ENCODE measurements around the gene FOXI1.

Gene FOXI1

DNA sequence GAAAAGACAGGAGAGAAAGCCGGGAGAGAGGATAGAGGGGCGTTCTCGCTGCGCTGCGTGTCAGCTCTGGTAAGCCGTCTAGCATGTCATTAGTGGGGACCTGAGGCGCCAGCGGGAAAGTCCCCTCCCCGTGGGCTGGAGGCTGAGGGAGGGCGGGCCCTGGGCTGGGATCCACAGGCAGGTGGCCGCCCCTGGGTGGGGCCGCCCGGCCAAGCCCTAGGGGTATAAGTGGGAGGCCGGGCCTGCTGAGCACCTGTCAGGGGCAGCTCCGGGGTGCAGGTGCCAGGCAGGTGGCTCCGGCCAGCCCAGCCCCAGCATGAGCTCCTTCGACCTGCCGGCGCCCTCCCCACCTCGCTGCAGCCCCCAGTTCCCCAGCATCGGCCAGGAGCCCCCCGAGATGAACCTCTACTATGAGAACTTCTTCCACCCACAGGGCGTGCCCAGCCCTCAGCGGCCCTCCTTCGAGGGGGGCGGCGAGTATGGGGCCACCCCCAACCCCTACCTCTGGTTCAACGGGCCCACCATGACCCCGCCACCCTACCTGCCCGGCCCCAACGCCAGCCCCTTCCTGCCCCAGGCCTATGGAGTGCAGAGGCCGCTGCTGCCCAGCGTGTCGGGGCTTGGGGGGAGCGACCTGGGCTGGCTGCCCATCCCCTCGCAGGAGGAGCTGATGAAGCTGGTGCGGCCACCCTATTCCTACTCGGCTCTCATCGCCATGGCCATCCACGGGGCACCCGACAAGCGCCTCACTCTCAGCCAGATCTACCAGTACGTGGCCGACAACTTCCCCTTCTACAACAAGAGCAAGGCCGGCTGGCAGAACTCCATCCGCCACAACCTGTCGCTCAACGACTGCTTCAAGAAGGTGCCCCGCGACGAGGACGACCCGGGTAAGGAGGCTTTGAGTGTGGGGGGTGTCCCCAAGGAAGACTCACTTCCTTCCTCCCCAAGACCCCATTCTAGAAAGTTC is at the start of gene FOXI1:
Gene FOXI1, plus strand, starts transcription at position 256 of the 970 bp plus-strand sequence. Its CDS starts 61 bp downstream, at position 317.
- DNase-seq (ENCODE audit: low read depth), result no peak

DNA sequence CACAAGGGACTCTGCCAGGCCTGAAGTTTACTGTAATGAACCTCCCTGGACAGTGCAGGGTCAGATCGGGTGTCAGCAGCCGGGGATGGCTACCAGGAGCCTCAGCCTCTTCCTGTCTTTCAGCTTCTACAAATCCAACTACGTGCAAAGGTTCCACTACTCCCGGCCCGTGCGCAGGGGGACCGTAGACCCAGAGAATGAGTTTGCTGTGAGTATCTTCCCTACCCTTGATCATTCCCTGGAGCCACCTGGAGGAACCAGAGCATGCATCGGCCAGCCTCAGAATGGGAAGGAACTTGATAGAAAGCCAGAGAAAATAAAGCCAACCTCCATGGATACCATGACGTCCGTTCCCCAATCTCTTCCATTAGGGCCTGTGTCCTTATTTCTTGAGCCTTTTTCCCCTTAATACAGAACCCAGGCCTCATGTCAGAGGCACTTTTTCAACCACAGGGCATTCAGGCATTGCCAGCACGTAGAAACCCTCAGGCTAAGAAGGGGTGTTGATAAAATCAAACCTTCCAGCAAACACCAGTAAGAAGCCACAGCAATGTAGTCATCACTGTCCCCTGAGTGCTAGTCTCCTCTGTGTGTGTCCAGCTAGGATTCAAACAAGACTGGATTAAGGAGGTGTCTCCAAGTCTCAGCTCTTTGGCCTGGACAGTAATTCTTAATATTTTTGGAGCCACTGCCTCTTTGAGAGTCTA is 49.0 kb upstream of the FOXI1 start:
- DNase-seq (ENCODE audit: low read depth), result no peak

DNA sequence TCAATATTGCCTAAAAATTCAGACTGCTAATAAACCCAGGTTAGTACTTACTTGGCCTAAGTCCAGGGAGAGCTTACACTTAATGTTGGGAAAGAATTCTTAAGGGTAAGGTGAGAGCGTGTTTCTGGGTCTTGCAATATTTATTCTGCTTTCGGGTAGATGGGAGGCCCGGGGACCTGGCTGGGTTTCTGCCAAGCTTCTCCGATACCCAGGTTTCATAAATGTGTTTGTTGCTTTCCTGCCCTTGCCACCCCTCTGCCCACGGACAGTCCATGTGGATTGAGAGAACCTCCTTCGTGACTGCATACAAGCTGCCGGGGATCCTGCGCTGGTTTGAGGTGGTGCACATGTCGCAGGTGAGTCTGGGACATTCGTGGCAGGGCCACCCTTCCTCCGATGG is 48.4 kb upstream of the FOXI1 start:
- DNase-seq (ENCODE audit: low read depth), result no peak

DNA sequence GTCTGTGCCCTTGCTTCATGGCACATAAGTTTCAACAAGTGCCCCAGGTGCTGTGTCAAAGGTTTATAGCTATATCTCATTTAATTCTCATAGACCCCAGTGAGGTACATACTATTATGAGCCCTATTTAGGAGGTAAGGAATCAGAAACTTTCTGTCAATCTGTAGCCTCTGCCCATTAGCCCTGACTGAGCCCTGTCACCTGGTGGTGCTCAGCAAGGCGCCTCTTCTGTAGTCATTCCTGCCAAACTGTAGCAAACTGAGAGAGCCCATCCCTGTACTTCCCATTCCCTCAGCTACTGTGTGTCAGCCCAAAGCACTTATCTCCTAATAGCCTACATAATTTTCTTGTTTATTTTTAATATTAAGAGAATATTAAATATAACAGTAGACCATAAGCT is 46.5 kb upstream of the FOXI1 start:
- no peak for DNase-seq (ENCODE audit: low read depth)

DNA sequence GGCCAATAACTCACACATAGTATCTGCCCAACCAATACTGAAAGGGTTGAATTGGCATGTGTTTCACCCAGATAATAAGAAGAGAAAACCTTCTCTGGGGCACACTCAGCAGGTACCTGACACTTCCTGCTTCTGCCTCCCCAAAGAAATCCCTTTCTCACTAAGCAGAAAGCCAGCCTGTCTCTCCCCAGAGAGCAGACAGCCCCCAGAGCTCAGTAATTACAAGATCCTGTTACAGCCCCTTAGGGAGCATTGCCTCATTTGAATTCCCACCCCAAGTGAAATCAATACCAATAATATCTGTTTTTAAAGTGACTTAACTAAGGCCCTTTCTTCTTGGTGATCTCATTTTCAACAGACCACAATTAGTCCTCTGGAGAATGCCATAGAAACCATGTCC is 38.5 kb upstream of the FOXI1 start:
- no peak for DNase-seq (ENCODE audit: low read depth)

DNA sequence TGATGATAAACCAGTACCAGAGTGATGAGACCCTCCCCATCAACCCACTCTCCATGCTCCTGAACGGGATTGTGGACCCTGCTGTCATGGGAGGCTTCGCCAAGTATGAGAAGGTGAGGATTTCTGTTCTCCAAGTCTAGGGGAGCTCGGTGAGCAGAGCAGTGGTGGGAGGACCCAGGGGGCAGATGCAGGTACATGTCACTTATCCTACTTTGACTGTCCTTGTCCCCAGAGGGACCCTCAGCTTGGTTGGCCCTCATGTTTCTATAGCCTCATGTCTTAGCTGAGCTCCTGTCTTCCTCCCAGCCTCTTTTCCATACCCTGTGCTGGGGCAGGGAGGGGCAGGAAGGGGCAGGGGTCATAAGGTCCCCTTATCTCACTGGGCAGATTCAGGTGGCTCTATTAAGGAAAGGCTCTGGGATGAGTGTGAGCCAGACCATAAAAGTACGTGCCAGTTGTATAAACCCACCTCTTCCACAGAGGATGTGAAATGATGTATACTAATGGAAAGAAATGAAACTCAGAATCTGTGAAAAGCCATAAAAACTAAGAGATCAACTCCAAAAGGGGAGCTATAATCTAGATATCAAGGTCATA is 38.0 kb upstream of the FOXI1 start:
- no peak for DNase-seq (ENCODE audit: low read depth)

DNA sequence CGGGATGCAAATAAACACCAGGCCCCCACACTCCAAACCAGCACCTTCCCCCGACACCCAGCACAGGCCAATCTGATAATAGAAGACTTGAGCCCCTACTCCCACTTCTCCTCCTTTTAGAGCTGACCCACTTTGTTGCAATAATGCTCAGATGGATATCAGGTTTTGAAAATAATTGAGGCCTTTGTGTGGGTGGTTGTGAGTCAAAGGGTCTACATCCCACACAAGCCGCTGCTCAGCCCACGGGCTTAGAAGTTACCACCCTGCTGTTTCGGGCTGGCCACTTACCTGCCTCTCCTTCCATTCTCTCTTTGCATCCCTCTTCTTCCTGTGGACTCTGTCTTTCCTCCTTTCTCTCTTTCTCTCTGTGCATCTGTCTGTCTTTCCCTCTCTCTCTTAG is 36.2 kb upstream of the FOXI1 start:
- no peak for DNase-seq (ENCODE audit: low read depth)

DNA sequence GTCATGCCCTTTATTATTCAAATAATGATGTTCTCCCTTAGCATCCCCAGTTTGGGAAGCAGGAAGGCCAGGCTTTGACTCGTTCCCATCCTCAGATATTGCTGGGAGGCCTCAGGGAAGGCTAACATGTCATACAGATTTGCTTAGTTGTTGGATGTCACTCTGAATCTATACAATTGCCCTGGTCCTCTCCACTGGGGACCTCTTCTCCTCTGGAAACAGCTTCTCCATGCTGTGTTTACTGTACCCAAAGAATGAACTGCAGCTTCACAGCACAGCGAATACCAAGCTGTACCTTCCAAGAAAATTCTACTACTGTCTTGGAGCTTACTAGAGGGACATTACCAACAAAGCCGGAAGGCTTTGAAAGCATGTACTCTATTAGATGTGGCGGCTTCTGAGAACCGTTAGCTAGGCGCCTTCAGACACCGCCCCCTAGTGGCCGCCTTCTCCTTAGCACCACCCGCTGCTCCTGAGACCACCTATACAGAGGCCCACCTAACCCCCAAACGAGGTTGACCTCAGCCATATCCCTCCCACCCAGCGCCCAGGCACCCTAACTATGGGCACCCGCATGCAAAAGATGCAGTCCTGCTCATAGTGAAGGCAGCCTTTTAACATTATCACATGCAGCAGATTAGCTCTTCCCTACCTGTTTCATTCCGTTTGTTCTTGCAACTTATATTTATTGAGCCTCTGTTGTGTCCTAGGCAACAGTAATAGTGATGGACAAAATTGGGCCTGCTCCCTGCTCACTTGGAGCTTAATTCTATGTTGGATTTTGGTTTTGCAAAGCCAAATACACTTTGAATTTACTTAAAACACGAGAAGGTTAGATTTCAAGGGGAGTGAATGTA is 34.9 kb upstream of the FOXI1 start:
- no peak for DNase-seq (ENCODE audit: low read depth)

DNA sequence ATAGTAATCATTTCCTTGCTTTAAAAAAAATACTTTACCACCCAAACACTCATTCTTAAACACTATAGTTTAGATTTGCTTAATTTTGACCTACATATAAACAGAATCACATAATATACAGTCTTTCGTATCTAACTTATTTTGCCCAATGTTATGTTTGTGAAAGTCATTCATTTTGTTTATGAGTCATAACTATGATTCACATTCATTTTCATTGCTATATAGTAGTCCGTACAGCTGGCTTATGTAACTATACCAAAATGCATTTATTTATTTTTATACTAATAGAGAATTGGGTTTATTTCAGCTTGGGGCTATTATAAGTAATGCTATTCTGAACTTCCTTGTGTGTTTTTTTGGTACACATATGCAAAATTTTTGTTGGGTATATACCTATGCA is 33.9 kb upstream of the FOXI1 start:
- no peak for DNase-seq (ENCODE audit: low read depth)

DNA sequence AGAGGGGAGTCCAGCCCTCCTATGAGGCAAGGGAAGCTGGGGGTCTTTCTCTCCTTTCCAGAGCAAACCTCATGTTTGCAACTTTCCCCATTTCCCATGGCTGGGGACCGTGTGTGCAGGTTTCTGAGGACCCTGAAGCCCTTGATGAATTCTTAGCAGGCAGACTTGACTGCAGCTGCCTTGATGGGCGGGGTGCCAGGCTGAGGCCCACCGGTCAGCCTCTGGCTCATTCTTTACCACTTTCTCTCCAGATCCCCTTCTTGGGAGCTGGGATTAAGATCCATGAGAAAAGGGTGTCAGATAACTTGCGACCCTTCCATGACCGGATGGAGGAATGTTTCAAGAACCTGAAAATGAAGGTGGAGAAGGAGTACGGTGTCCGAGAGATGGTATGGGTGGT is 30.0 kb upstream of the FOXI1 start:
- DNase-seq (ENCODE audit: low read depth), result no peak

DNA sequence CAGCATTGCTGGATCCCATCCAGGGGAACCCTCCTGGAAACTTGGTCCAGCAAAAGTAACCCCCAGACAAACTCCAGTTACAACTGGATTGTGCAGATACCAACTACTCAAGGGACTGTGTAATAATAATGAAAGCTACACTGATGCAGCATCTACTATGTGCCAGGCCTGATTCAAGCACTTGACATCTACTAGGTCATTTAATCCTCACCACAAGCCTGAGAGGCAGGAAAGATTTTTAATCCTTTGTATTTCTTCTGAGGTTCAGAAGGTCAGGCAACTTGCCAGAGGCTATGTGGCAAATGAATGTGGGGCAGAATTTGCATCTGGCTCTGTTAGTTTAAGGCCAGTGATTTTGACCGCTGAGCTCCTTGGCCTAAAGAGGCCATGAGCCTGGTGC is 29.5 kb upstream of the FOXI1 start:
- no peak for DNase-seq (ENCODE audit: low read depth)

DNA sequence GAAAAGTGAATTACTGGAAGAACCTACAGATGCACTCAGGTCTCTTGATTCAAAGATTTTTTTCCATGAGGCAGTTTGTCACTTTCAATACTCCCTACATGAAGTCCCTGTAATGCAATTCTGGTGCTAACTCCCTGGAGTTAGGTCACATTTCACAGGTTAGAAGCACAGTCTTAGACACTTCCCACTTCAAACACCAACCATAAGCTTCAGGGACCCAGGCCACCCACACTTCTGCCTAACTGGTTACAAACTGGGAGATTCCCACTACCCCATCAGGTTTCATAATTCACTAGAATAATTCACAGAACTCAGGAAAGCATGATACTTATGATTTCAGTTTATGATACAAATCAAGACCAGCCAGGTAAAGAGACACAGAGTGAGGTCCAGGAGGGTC is 29.0 kb upstream of the FOXI1 start:
- DNase-seq (ENCODE audit: low read depth), result no peak

DNA sequence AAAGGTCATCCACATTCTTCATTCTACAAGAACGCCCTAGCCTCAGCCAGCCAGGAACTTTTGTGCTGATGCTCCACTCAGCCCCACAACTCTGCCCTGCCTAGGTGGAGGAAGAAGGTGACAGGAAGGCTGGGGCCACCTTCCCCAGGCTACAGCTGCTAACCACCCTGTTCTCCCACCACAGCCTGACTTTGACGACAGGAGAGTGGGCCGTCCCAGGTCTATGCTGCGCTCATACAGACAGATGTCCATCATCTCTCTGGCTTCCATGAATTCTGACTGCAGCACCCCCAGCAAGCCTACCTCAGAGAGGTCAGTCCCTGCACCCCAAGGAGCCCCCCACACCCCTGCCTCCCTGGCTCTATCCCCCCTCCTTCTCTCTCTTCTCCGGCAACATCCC is 28.2 kb upstream of the FOXI1 start:
- no peak for DNase-seq (ENCODE audit: low read depth)

DNA sequence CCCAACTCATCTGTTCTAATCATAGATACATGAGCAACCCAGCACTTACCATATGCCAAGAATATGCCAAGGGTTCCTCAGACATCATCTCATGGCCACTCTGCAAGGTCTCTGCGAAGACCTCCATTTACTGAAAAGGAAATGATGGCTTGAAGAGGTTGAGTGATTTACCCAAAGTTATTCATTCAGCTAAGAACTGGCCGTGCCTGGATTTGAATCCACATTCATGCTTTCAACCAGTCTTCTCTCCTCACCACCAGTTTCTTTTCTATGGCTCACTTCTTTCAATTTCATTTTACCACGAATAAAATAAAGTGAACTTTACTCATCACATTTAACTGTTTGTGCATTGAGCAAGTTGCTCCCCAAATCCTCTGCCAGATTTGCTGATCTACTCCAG is 27.2 kb upstream of the FOXI1 start:
- no peak for DNase-seq (ENCODE audit: low read depth)

DNA sequence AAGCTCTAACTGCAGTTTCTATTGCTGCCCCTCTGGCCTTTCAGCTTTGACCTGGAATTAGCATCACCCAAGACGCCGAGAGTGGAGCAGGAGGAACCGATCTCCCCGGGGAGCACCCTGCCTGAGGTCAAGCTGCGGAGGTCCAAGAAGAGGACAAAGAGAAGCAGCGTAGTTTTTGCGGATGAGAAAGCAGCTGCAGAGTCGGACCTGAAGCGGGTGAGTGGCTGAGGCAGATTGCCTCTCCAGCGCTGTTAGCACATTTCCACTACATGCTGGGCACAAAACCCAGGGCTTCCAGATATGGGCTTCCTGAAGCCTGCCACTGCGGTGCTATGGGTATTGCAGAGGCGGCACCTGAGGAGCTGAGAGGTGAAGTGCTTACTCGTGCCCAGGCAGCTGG is 26.8 kb upstream of the FOXI1 start:
- no peak for DNase-seq (ENCODE audit: low read depth)

DNA sequence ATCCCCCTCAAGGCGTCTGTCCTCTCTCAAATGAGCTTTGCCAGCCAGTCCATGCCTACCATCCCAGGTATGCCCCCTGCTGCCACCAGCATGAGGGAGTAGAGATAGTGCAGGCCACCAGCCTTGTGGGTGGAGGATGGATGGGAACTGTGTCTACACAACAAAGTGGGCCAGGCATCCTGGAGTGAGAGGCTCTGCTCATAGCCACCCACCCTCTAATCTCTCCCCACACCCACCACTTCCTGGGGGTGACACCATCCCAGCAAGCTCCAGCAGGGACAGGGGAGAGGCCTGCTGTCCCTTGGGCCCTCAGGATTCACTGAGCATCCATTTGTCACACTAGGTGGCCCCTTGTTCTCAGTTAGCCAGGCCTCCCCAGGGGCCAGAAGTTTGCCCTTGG is 25.5 kb upstream of the FOXI1 start:
- no peak for DNase-seq (ENCODE audit: low read depth)

DNA sequence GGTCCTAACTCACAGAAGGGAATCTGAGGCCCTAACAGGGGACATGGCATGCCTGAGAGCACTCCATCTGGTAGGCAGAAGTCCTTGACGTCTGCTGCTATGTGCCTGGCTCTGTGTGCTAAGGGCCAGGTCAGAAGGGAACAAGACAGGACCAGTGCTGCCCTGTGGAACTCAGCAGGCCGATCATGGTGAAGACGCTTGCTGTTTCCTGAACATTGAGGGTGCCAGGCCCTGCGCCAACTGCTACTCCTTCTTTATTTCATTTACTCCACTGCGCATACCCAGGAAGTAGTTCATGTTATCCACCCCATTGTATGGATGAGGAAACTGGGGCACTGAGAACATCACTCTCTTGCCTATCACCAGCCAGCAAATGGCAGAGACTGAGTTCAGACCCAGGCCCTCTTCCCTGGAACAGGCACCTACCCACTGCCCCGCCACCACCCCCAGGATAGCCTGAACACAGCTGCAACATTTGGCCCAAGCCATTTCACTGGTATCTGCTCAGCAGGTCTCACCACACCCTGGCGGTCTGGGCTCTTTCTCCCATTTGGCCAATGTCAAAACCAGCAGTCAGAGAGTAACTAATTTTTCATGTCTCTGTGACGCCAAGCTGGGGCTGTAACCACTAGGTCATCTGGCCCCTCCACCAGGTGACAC is 24.8 kb upstream of the FOXI1 start:
- no peak for DNase-seq (ENCODE audit: low read depth)

DNA sequence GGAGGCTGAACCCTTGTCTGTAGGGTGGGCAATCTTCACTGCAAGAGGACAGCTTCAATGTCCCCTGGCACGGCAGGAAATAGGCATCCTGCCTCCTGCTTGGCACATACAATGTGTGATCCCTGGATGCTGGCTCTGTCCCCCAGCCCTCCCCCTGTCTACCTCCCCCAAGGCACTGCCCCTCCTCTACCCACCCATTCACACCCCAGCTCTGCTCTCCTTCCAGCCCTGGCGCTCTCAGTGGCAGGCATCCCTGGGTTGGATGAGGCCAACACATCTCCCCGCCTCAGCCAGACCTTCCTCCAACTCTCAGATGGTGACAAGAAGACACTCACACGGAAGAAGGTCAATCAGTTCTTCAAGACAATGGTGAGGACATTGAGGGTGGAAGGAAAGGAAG is 24.1 kb upstream of the FOXI1 start:
- DNase-seq (ENCODE audit: low read depth), result no peak

DNA sequence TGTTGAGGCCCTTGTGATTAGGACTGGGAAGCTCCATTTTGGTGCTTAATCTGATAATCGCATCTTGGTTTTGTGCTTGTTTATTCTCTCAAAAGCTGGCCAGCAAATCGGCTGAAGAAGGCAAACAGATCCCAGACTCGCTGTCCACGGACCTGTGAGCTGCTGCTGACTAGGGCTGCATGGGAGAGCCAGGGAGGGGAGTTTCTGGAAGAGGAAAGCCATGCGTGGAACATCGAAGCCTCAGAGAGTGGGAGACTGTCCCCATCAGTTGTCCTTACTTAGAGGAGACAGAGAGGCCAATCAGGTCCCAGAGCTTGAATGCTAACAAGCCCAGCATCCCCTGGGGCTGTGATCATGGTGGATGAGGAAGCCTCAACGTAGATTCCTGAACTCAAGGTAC is 23.0 kb upstream of the FOXI1 start:
- no peak for DNase-seq (ENCODE audit: low read depth)

DNA sequence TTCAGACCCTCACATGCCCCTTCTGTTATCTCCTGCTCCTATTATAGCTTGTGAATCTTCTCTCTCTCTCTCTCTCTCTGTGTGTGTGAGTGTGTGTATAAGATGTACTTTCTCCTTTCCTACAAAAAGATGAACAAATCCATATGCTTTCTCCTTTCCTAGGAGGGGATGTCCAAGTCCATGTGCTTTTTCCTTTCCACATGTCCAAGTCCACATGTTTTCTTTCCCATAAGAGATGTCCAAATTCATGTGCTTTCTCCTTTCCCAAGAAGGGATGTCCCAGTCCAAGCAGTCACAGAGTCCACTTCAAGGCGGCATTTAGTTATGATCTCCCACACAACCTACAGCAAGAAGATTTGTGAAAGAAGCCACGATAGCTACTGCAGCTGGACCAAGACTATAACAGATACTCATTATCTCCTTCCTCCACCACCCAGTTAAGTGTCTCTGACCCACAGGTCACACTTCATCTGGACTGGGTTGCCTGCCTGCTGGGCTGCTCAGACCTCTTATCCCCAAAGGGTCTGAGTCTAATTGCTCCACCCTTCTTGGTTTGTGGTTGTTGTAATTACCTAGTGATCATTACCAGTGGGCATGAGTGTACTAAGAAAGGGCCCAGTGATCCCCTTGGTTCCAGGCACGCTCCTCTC is 18.4 kb upstream of the FOXI1 start:
- DNase-seq (ENCODE audit: low read depth), result no peak

Measured in activated T-helper 1 cell treated with Interleukin-2 at 50 U/mL for 16 hours (primary cell).